Subcutaneous adipose tissue (tissue), 4 donors: ENCODE data around the gene CNPY3. TPM values are rescaled to one million over a fixed set of nuclear protein-coding genes. Genes with fewer than 3 reads are reported as not detected.

Source experiments
- CTCF ChIP-seq: fragments of 450-650 bp; IDR thresholded peaks from one replicate; pipeline ENCODE4 v1.5.1; 2016; ENCODE audit warnings: low read depth, mild to moderate bottlenecking, control low read depth, antibody characterized with exemption, moderate library complexity
- total RNA-seq, 4 donors: library from RNA; depleted of rRNA; stranded (reverse); fragments of >200 nt; gene quantifications; one replicate each; pipeline ENCODE4 v1.1.0, GENCODE V29; 2016

CNPY3 gene
- total RNA-seq, 4 donors from 2014 or later = 15.0 to 48.3 (median 26.1) TPM

DNA sequence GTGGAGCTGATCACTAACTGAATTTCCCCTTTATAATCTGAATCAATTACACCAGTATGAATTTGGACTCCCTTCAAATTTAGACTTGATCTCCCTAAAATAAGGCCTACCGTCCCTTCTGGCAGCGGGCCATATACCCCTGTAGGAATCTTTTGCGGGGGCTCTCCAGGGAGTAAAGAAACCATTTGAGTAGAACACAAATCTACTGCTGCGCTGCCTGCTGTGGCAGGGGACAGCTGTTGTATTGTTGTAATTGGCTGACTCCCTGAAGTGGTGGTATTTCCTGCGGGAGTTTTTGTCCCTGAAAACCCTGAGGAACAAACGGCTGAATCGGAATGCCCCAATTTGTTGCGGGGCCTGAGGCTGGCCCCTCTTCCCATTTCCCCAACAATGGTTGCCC, 29.4 kb upstream of the CNPY3 start:
- TF ChIP-seq CTCF = no peak

- TF ChIP-seq CTCF = no peak
These were observed 27.7 kb upstream of the CNPY3 start for GRCh38 chr6:42901538-42901957.

GRCh38 chr6:42904467-42904866, 24.8 kb upstream of the CNPY3 start:
- TF ChIP-seq CTCF = no peak

- no peak for TF ChIP-seq CTCF
These were observed 21.9 kb upstream of the CNPY3 start for GRCh38 chr6:42907336-42907735.

- no peak for TF ChIP-seq CTCF
These were observed 19.4 kb upstream of the CNPY3 start for GRCh38 chr6:42909835-42910234.

DNA sequence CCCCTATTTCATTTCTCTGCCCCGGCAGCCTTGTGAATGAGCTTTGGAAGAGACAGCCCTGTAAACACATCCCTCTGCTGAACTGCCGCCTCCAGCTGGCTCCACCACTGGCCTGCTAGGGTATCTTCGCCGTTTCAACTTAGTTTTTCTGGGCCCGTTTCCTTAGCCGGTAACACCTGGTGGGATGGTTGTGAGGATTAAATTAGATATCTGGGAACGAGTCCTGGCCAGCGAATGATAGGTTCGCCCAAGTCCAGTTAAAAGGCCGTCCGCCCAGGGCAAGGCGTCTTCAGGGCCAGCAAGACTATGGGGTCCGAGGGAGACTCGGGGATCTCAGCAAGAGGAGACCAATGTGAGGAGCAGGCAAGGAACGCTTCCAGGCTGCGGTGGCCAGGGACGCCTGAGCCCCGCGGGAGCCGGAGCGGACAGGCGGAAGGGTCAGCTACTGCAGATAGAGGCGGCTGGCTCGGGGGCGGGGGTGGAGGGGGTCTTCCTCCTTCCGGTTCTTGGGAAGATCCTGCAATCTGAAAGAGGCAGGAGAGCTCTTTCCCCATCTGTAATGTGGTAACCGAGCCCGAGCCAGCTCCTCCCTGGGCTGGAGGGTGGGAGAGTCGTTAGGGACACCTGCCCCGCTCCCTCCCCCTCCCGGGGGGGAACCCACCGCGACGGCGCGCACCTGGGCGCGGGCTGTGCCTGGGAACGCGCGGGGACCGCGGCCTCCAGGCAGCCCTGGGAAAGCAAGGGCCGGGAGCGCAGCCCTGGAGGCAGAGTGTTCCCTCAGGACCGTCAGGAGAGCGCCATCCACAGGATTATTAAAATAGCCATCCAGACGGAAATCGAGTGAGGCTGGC, 17.9 kb upstream of the CNPY3 start:
- TF ChIP-seq CTCF = no peak

GRCh38 chr6:42914546-42914945, 14.7 kb upstream of the CNPY3 start:
- TF ChIP-seq CTCF = no peak
